HG02642 (cell line): ENCODE measurements around the gene PKD1.

Source experiments
- ATAC-seq: cut with Tn5 transposase; IDR thresholded peaks from one replicate; pipeline ENCODE4 v1.9.1; 2021; ENCODE audit warnings: mild to moderate bottlenecking; ENCODE audit not compliant: unreplicated experiment, poor library complexity

Gene PKD1

GRCh38 chr16:2081201-2082084 lies 54.3 kb downstream of the PKD1 start:
- ATAC-seq: no peak

- no peak for ATAC-seq
Observed at GRCh38 chr16:2079991-2080390, 55.7 kb downstream of the PKD1 start.

- ATAC-seq: no peak
Observed at GRCh38 chr16:2079311-2079800, 56.3 kb downstream of the PKD1 start.

- no peak for ATAC-seq
Observed at GRCh38 chr16:2078691-2079090, 57.0 kb downstream of the PKD1 start.

GRCh38 chr16:2078096-2078495 lies 57.6 kb downstream of the PKD1 start:
- ATAC-seq: no peak

GRCh38 chr16:2077696-2078095 lies 58.0 kb downstream of the PKD1 start:
- no peak for ATAC-seq

GRCh38 chr16:2077016-2077415 lies 58.7 kb downstream of the PKD1 start:
- no peak for ATAC-seq

GRCh38 chr16:2076072-2076865 lies 59.4 kb downstream of the PKD1 start:
- ATAC-seq: no peak

- ATAC-seq: no peak
Observed at GRCh38 chr16:2075631-2076030, 60.1 kb downstream of the PKD1 start.

GRCh38 chr16:2074071-2074470 lies 61.6 kb downstream of the PKD1 start:
- no peak for ATAC-seq

GRCh38 chr16:2072926-2073325 lies 62.8 kb downstream of the PKD1 start:
- ATAC-seq: no peak

GRCh38 chr16:2071454-2072202 lies 64.1 kb downstream of the PKD1 start:
- ATAC-seq: no peak

- no peak for ATAC-seq
Observed at GRCh38 chr16:2070576-2071453, 64.9 kb downstream of the PKD1 start.

GRCh38 chr16:2066139-2066538 lies 69.6 kb downstream of the PKD1 start:
- ATAC-seq: no peak

- no peak for ATAC-seq
Observed at GRCh38 chr16:2064368-2064945, 71.2 kb downstream of the PKD1 start.

- no peak for ATAC-seq
Observed at GRCh38 chr16:2063861-2064260, 71.8 kb downstream of the PKD1 start.

- no peak for ATAC-seq
Observed at GRCh38 chr16:2062801-2063200, 72.9 kb downstream of the PKD1 start.

GRCh38 chr16:2061526-2061925 lies 74.2 kb downstream of the PKD1 start:
- no peak for ATAC-seq

GRCh38 chr16:2061023-2061422 lies 74.7 kb downstream of the PKD1 start:
- no peak for ATAC-seq
